NCI-H748 treated with DMSO at 0.1 percent for 48 hours (cell line): ENCODE data around the gene LHX4.

Source experiments
- DNase-seq: peaks from one replicate; lab custom pipeline; 2025; lab: John Stamatoyannopoulos, UW

LHX4 gene

DNA sequence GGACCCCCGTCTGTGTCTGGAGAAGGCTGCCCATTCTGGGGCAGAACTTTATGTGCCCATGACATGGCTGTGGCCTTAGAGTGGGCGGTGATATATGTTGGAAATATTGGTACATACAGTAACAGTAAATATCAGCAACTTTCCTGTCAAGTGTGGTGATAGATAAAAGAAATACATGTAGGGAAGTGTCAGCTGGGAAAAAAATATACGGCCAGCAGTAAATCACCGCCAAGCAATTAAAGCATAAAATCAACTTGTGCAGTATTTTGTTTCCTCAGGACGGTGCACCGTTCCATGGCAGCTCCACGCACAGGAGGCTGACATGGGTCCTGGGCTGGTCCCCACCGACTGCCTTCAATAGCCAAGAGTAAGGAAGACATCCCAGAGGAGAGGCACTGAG lies 27.4 kb downstream of the LHX4 start:
- DNase-seq = no peak

DNA sequence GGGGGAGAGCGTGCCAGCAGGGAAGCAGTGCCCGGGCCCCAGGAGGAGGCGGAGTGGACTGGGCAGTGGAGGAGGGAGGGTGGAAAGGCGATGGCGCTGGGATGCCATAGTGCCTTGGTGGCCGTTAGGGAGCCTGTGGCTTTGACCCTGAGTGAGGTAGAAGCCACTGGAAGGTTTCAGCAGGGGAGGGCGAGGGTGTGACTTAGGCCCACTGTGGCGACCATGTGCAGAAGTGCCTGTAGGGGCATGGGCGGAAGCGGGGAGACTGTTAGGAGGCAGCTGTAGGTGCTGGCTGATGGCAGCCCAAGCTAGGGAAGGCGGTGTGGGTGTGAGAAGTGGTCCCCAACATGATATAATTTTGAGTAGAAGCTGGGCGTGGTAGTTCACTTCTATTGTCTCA lies 28.2 kb downstream of the LHX4 start:
- no peak for DNase-seq

- DNase-seq = no peak
Measured at GRCh38 chr1:180258935-180259334, 28.9 kb downstream of the LHX4 start.

- no peak for DNase-seq
Measured at GRCh38 chr1:180259431-180260338, 29.6 kb downstream of the LHX4 start.

GRCh38 chr1:180260541-180260940 lies 30.5 kb downstream of the LHX4 start:
- no peak for DNase-seq

GRCh38 chr1:180261030-180261429 lies 31.0 kb downstream of the LHX4 start:
- DNase-seq = no peak

- DNase-seq = no peak
Measured at GRCh38 chr1:180261524-180262155, 31.6 kb downstream of the LHX4 start.

DNA sequence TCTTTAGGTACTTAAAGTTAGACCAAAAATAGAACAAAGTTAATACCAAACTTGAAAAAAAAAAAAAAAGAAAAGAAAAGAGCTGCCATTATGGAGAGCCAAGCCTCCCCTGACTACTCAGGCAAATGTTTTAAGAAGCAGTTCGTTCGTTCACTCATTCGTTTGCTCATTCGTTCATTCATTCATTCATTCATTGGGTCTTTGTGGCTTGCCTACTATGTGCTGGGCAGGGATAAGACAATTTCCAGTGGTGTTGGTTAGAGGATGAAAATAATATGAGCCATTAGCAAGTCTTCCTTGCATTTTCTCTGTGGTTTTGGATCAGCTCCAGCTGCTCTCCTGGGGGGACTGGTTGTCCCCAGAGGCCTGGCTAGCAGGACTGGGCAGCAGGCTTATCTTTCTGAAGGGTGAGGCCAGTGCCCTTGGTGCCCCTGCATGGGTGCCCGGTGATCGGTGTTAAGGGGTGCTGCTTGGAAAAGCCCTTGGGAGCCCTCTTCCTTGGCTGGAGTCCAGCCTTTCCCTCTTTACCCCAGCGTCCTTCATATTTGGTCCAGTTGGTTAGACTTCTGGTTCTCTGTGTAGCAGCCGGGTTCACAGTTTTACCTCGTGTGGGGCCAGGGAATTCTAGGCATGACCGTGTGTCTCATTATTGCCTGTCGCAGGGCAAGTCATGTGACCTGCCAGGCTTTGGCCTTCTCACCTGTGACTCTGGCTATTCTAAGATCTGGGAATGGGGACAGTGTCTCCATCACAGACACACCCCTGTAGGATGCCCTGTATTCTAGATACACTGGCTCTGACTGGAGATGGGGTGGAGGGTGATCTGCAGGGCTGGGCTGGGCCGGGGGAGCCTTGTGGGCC lies 32.8 kb downstream of the LHX4 start:
- DNase-seq = no peak

DNA sequence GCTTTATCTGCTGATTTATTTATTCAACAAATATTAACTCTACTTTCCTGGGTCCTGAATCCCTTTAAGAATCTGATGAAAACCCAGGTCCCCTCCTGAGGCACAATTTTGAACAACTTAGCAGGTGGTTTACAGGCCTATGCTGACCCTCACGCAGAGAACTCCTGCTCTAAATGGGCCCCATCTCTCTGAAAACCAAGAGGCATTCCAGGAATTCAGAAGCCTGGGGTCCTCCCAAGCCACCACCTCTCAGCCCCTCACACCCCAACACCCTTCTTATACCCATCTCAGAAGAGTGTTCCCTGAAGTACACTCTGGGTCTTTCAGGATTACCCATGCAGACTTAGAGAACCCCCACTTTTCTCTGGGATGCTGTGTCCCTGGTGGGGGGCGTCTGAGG lies 34.5 kb downstream of the LHX4 start:
- no peak for DNase-seq

DNA sequence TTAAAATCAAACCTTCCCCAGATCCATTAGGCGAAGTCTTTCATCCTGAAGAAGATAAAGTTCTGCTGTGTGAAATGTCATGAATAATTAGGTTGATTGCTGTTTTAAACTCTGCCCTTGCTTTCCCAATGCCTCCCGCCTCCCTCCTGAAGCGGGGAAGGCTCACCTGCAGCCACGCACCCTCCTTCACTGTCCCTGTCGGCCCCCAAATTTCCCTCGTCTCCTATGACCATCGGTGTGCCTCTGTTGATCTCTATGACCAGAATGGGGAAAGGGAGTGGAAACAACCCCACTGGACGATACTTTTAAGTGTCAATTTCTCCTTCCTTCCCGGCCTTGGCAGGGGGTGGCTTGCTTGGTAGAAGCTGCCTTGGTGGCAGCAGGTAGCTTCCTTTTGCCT lies 35.1 kb downstream of the LHX4 start:
- no peak for DNase-seq

- no peak for DNase-seq
Measured at GRCh38 chr1:180265871-180266270, 35.8 kb downstream of the LHX4 start.

DNA sequence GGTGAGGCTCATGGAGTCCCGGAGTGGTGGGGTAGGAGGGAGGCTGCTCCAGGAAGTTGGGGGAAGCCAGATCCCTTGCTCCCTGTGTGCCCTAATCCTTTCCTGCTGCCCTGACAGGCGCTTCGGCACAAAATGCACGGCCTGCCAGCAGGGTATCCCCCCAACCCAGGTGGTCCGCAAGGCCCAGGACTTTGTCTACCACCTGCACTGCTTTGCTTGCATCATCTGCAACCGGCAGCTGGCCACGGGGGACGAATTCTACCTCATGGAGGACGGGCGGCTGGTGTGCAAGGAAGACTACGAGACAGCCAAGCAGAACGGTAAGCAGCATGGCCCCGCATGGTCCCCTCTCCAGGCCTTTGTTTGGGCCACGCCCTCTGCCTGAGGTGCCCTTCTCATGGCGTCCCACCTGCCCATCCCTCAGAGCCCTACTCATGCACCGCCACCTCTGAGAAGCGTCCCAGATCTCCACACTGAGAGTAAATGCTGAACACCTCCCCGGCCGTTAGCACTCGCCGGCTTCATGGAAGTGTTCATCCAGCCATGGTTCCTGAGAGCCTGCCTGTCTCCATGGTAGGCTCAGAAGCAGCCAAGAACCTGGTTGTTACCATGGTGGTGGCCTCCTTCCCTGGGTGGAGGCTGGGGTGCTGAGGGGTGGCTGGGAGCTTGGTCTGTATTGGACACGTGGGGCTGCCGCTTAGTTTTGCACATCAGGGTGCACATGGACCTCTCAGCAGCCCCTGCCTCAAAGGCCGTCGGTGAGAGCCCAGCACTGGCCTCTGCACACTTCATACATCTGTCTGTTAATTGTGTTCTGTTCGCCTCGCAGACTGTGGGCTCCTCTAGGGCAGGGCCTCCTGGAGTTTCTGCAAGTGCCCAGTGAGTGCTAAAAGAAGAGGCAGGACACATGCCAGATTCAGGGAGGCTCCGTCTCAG lies 36.5 kb downstream of the LHX4 start:
- DNase-seq = no peak

- DNase-seq = no peak
Measured at GRCh38 chr1:180267211-180267561, 37.1 kb downstream of the LHX4 start.

- DNase-seq = no peak
Measured at GRCh38 chr1:180267761-180268555, 37.9 kb downstream of the LHX4 start.

DNA sequence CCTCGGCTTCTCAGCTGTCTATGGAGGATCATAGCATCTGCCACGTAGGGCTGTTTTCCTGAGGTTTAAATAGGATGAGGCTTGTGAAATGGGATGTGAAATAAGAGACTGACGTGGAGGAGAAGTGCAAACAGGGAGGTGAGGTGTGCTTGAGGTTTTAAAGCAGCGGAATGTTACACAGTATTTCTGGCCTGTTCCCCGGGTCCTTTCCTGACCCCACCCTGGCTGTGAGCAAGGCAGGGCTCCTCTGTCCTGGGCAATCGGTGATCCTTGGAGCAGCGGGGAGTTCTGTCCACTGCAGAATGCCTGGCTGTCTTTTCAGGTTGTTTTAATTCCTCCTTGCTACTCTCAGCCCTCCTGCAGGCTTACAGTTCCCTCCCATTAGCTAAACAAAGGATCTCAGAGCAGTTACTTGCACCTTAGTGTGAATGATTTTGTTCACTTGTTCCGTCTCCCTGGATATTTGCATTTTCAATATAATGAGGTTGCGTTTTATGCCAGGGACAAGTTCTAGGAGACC lies 38.6 kb downstream of the LHX4 start:
- DNase-seq = no peak

DNA sequence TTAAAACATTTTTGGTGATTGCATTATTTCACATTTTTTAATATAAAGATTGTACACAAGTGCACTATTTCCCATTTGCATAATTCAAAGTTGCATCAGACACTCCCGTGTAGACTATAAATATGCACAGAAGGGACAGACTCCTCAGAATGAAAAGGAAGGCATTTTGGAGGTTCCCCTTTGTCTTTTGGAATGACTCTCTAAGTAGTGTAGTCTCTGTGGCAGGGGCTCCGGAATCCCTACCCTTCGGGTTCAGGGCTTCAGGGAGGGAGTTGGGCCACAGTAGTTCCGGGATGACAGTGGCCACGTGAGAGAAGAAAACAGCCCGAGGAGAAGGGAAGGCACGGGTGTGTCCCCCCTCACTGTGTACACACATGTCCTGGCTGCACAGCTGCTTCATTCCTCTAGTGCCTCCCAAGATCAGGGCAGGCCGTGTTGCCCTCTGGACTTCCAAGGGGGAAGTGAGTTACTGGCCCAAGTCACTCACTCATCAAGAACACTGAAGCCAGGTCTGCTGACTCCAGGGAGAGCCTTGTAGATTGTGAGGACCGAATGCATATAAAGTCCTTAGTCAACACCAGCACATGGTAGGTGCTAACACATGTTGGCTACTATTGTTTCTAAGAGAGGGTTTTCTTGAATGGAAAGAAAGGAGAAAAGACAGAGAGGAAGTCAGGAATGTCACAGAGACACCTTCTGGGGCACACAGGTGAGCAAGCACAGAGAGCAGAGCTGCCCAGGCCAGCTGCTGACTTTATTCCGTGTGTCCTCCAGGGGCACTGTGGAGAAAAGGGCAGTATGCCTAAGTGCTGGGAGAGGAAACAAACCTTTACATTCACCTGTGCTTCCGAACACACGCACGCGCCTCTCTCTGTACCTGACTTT lies 39.8 kb downstream of the LHX4 start:
- no peak for DNase-seq

DNA sequence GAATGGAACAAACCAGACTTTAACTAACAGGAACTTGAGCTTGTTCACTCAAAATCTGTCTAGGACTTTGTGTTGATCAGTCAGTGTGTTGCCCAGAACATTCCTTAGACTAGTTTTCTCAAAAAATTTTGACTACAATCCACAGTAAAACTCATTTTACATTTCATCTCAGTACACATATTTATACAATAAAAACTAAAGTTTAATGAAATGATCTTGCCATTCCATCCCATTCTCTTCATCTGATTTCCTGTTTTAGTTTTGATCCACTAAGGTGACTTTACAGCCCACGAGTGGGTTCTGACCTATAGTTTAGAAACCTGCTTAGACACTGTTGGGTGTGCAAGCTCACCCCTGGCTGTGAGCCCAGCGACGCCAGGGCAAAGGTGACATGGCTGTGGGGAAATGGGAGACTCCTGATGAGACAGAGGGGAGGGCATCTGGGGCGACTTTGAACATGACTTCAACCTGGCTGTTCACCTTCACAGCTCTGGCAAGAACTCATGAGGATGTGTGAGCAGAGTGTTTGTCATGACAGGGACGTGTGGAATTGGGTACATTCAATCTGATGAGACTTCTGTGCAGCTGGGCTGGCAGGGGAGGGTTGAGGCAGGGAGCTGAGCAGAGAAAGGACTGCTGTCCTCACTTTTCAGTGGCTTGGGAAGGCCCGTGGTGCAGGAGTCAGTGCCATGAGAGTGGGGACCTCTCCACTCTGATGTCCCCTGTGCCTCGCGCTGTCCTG lies 40.6 kb downstream of the LHX4 start:
- DNase-seq = no peak
